Kidney (tissue), 14 donors: Measurements from ENCODE around the gene KIDINS220. TPM values are rescaled to one million over a fixed set of nuclear protein-coding genes. Genes with fewer than 3 reads are reported as not detected.

ENCODE experiments used
- DNase-seq, 5 donors: peaks; one replicate each; pipeline ENCODE4 v3.0.0-alpha.2; 2013 to 2020
- FAIRE-seq: peaks from 2 replicates; lab custom pipeline; 2012; peaks lifted over from hg19 to GRCh38; lab: Jason Lieb, UNC
- H3K27ac ChIP-seq, 2 donors: one replicate each; pipeline ENCODE4 v1.7.0; 2013; ENCODE audit warnings: low read depth in 2 of 2, low read length in 2 of 2, inconsistent platforms in 1 of 2
- H3K27me3 ChIP-seq: one replicate; pipeline ENCODE4 v1.7.1; 2013; ENCODE audit warnings: low read length, inconsistent platforms; ENCODE audit not compliant: control insufficient read depth, insufficient read depth
- H3K36me3 ChIP-seq, 3 donors: one replicate each; pipeline versions ENCODE4 v1.7.0 to v1.7.1; 2013; ENCODE audit warnings: low read length in 3 of 3, control low read depth in 1 of 3, inconsistent platforms in 1 of 3; ENCODE audit not compliant: insufficient read depth in 3 of 3, control insufficient read depth in 2 of 3
- H3K4me1 ChIP-seq, 3 donors: one replicate each; pipeline versions ENCODE4 v1.7.0 to v1.7.1; 2013; ENCODE audit warnings: low read length in 3 of 3, inconsistent platforms in 1 of 3, low read depth in 1 of 3; ENCODE audit not compliant: control insufficient read depth in 2 of 3, insufficient read depth in 2 of 3
- H3K4me3 ChIP-seq, 3 donors: one replicate each; pipeline versions ENCODE4 v1.7.0 to v1.8.1; 2013; ENCODE audit warnings: low read length in 3 of 3, control low read depth in 1 of 3, inconsistent platforms in 1 of 3
- H3K9ac ChIP-seq, 3 donors: one replicate each; pipeline versions ENCODE4 v1.7.0 to v1.7.1; 2013; ENCODE audit warnings: low read length in 3 of 3, control low read depth in 1 of 3, inconsistent platforms in 1 of 3
- H3K9me3 ChIP-seq, 3 donors: one replicate each; pipeline versions ENCODE4 v1.7.0 to v1.7.1; 2013; ENCODE audit warnings: low read length in 3 of 3, control low read depth in 1 of 3, inconsistent platforms in 1 of 3; ENCODE audit not compliant: control insufficient read depth in 2 of 3, insufficient read depth in 1 of 3
- CTCF ChIP-seq: IDR thresholded peaks from 3 replicates; pipeline ENCODE4 v1.5.1; 2012; ENCODE audit warnings: mild to moderate bottlenecking, moderate library complexity, borderline replicate concordance; ENCODE audit not compliant: insufficient read depth; ENCODE audit errors: extremely low read depth
- intact Hi-C: fragments of 100-400 bp; cut with DNase I; formaldehyde crosslinking; loops from one replicate; pipeline ENCODE4 v1.11.1; 2022
- polyA plus RNA-seq: library from polyadenylated mRNA; stranded (reverse); fragments of 350-450 nt; fragmentation: Illumina TruSeq; extraction: RNeasy Lipid Tissue Mini Kit (QIAGEN cat#74804); gene quantifications from one replicate; pipeline ENCODE4 v1.2.3, GENCODE V29; 2014; ENCODE audit warnings: low read depth, low replicate concordance; ENCODE audit not compliant: insufficient read depth
- total RNA-seq: library from RNA; stranded (reverse); fragmentation: NEBNext Ultra II Directional; extraction: Animal tissue kit (Norgen Biotek cat#: 25700); gene quantifications from one replicate; pipeline ENCODE4 v1.2.1, GENCODE V29; 2021
- donor health status: control.
- donor health status: control.
- donor health status: control.
- donor health status: control.
- donor health status: control.
- donor health status: DM: yes; HTN: yes; CAD: no.
- donor health status: Normal renal cell carcinoma (clear cell type).

KIDINS220 gene
- total and polyA plus RNA-seq, 2 donors from 2014 or later = 12.3 to 56.6 TPM

DNA sequence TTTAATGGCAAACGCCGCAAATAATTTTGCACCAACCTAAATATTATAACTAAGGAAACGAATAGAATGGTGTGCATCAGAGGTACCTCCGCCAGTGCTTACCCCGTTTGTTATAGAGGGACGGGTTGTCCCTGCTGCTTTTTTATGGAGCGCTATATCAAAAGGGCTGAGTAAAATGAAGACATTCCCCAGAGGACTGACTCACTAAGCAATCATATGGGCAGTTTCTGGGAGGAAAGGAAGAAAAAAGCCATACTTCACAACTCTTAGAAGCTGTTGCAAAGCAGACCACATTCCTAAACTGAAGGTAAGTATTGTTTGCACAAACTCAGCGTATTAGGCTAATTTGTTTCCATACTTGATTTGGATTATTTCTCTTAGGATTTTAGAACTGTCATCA, 142.7 kb downstream of the KIDINS220 start:
- Histone ChIP-seq H3K9me3 (no peaks in the 10 kb centered on the region), H3K27ac (no peak overlapping the region), H3K9ac (no peak overlapping the region), H3K4me3 (no peak overlapping the region), H3K36me3 (no peaks in the 10 kb centered on the region), H3K4me1 (peaks cover 0 to 6% (median 0%) of the 10 kb centered on the region in 3 donors), H3K27me3 (no peaks in the 10 kb centered on the region)
- TF ChIP-seq CTCF = no peak
- DNase-seq (no peak), FAIRE-seq (no peak)
- intact Hi-C loops = loop anchor here (10.0 kb wide), 1 partner anchor 1260 kb away; no protein-coding TSS in a partner anchor

- no peak overlapping the region for H3K27ac ChIP-seq
- intact Hi-C loops = loop anchor here (10.0 kb wide), 1 partner anchor 1258 kb away; no protein-coding TSS in a partner anchor
- peak; percentile 71 to 76 (median 71) for DNase-seq
- no peaks in the 10 kb centered on the region for H3K27me3 ChIP-seq
- peaks cover 0 to 6% (median 0%) of the 10 kb centered on the region in 3 donors for H3K4me1 ChIP-seq
- TF ChIP-seq CTCF = peak; percentile 30
- peak overlapping the region in 2 of 3 donors; percentile 32 to 38 for H3K4me3 ChIP-seq
- FAIRE-seq = no peak
- no peaks in the 10 kb centered on the region for H3K36me3 ChIP-seq
- no peak overlapping the region for H3K9ac ChIP-seq
- H3K9me3 ChIP-seq = no peaks in the 10 kb centered on the region
These were observed 144.1 kb downstream of the KIDINS220 start for GRCh38 chr2:8693157-8693821.

DNA sequence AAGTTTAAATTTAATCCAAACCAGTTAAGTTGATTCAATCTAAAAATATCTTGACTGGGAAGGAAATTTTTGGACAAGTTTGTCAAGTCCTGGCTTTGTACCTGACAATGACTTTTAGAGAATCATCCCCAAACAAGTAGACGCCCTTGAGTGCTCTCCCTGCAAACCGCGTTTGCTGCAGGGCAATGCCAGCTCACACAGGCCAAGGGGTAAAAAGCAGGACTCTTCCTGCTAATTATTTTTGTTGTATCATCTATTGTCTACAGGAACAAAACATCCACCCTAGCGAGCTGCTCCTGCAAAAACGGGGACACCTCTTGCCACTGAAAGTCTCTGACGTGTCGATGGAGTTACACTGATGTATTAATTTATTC, 144.6 kb downstream of the KIDINS220 start:
- TF ChIP-seq CTCF = no peak
- intact Hi-C loops = loop anchor here (10.0 kb wide), 1 partner anchor 1258 kb away; no protein-coding TSS in a partner anchor
- Histone ChIP-seq H3K36me3 (no peaks in the 10 kb centered on the region), H3K4me3 (peak overlapping the region in 2 of 3 donors; percentile 4 to 38), H3K4me1 (peaks cover 0 to 6% (median 0%) of the 10 kb centered on the region in 3 donors), H3K27ac (no peak overlapping the region), H3K9me3 (no peaks in the 10 kb centered on the region), H3K9ac (no peak overlapping the region), H3K27me3 (no peaks in the 10 kb centered on the region)
- DNase-seq (no peak), FAIRE-seq (no peak)
